DND-41 (cell line): ENCODE results near the gene APLF.
"Not testable (repeated sequence)": the region's sequence is repeated elsewhere in the genome, so short reads cannot be mapped to it uniquely, and the experiment has no call there.

Source experiments
- ATAC-seq: fragments of 200-7000 bp; cut with Tn5 transposase; 3 replicates; pipeline ENCODE4 v1.9.1; 2021; ENCODE audit warnings: low read depth; ENCODE audit not compliant: insufficient read depth
- DNase-seq: peaks from one replicate; pipeline ENCODE4 v3.0.0-alpha.2; 2020
- H2AFZ ChIP-seq: 2 replicates; pipeline ENCODE4 v1.6.0; 2012; ENCODE audit warnings: low read depth, low read length
- H3K27ac ChIP-seq: 2 replicates; pipeline ENCODE4 v1.5.1; 2012; ENCODE audit warnings: low read length, inconsistent platforms
- H3K27me3 ChIP-seq: fragments of 200-600 bp; sonication (generic); 2 replicates; pipeline ENCODE4 v1.6.0; 2012; ENCODE audit warnings: low read length, mild to moderate bottlenecking, inconsistent platforms; ENCODE audit not compliant: insufficient read depth, poor library complexity
- H3K36me3 ChIP-seq: 2 replicates; pipeline ENCODE4 v1.5.1; 2012; ENCODE audit warnings: low read length, inconsistent platforms; ENCODE audit not compliant: insufficient read depth
- H3K4me1 ChIP-seq: 2 replicates; pipeline ENCODE4 v1.5.1; 2012; ENCODE audit warnings: mild to moderate bottlenecking, low read length; ENCODE audit not compliant: insufficient read depth
- H3K4me2 ChIP-seq: 2 replicates; pipeline ENCODE4 v1.6.0; 2012; ENCODE audit warnings: mild to moderate bottlenecking, moderate library complexity, low read length, inconsistent platforms; ENCODE audit not compliant: insufficient read depth
- H3K4me3 ChIP-seq, 2 experiments: fragments of 200-600 bp in 1 of 2; shearing (Covaris generic) in 1 of 2; 2 replicates each; pipeline ENCODE4 v1.5.1; 2012 to 2016; ENCODE audit warnings: inconsistent platforms in 2 of 2, low read length in 2 of 2, mild to moderate bottlenecking in 2 of 2, low read depth in 1 of 2, moderate library complexity in 1 of 2
- H3K79me2 ChIP-seq: 2 replicates; pipeline ENCODE4 v1.6.0; 2012; ENCODE audit warnings: low read length, inconsistent platforms; ENCODE audit not compliant: insufficient read depth
- H3K9ac ChIP-seq: 2 replicates; pipeline ENCODE4 v1.6.0; 2012; ENCODE audit warnings: low read depth, mild to moderate bottlenecking, inconsistent platforms, low read length, moderate library complexity
- H3K9me3 ChIP-seq: 2 replicates; pipeline ENCODE4 v1.5.1; 2012; ENCODE audit warnings: low read length, moderate library complexity, mild to moderate bottlenecking, inconsistent platforms; ENCODE audit not compliant: insufficient read depth, severe bottlenecking
- H4K20me1 ChIP-seq: 2 replicates; pipeline ENCODE4 v1.6.0; 2012; ENCODE audit warnings: low read length; ENCODE audit not compliant: insufficient read depth
- EZH2 ChIP-seq: IDR thresholded peaks from 3 replicates; pipeline ENCODE4 v1.6.1; 2012; ENCODE audit warnings: borderline replicate concordance, low read depth, mild to moderate bottlenecking, moderate library complexity, low read length, inconsistent platforms; ENCODE audit not compliant: severe bottlenecking
- TF ChIP-seq, protein P1 (sequence below): IDR thresholded peaks from 2 replicates; pipeline ENCODE4 v1.5.1; 2012; ENCODE audit warnings: borderline replicate concordance, low read length, moderate library complexity, mild to moderate bottlenecking; ENCODE audit not compliant: poor library complexity, severe bottlenecking; ENCODE audit errors: extremely low read depth

Gene APLF

GRCh38 chr2:68548396-68548795, 81.0 kb downstream of the APLF start:
- Histone ChIP-seq H3K4me3 (no peak overlapping the region), H3K9me3 (no peaks in the 10 kb centered on the region), H3K27me3 (no peaks in the 10 kb centered on the region), H2AFZ (no peak overlapping the region), H3K79me2 (no peaks in the 10 kb centered on the region), H4K20me1 (no peaks in the 10 kb centered on the region), H3K36me3 (no peaks in the 10 kb centered on the region), H3K27ac (no peak overlapping the region), H3K4me1 (no peaks in the 10 kb centered on the region), H3K4me2 (no peak overlapping the region), H3K9ac (no peak overlapping the region)
- no peak for TF ChIP-seq EZH2
- TF ChIP-seq, protein P1, sequence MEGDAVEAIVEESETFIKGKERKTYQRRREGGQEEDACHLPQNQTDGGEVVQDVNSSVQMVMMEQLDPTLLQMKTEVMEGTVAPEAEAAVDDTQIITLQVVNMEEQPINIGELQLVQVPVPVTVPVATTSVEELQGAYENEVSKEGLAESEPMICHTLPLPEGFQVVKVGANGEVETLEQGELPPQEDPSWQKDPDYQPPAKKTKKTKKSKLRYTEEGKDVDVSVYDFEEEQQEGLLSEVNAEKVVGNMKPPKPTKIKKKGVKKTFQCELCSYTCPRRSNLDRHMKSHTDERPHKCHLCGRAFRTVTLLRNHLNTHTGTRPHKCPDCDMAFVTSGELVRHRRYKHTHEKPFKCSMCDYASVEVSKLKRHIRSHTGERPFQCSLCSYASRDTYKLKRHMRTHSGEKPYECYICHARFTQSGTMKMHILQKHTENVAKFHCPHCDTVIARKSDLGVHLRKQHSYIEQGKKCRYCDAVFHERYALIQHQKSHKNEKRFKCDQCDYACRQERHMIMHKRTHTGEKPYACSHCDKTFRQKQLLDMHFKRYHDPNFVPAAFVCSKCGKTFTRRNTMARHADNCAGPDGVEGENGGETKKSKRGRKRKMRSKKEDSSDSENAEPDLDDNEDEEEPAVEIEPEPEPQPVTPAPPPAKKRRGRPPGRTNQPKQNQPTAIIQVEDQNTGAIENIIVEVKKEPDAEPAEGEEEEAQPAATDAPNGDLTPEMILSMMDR = no peak
- ATAC-seq (no peak), DNase-seq (no peak)

DNA sequence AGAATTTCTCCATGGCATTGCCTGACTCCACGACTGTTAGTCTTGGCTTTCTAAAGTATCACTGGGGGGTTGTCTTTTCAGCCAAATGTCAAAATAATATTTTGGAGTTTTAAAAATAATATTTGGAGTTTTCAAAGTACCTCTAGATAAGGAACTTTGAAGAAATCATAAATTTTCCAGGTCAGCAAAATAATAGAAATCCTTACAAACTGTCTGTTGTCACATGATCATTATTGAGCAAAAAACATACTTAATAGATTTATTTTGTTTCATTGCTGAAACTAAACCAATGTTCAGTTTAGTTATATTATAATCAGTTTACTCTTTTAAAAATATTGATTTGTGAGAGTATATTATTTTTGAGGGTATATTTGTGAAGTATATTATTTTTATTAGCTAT, 85.7 kb downstream of the APLF start:
- Histone ChIP-seq H3K9me3 (no peaks in the 10 kb centered on the region), H2AFZ (no peak overlapping the region), H3K27ac (no peak overlapping the region), H3K4me3 (no peak overlapping the region), H3K9ac (no peak overlapping the region), H3K79me2 (no peaks in the 10 kb centered on the region), H3K4me1 (no peaks in the 10 kb centered on the region), H3K27me3 (no peaks in the 10 kb centered on the region), H3K4me2 (no peak overlapping the region), H4K20me1 (no peaks in the 10 kb centered on the region), H3K36me3 (no peaks in the 10 kb centered on the region)
- DNase-seq = no peak
- TF ChIP-seq, protein P1 = no peak
- TF ChIP-seq EZH2 = no peak
- no peak for ATAC-seq

DNA sequence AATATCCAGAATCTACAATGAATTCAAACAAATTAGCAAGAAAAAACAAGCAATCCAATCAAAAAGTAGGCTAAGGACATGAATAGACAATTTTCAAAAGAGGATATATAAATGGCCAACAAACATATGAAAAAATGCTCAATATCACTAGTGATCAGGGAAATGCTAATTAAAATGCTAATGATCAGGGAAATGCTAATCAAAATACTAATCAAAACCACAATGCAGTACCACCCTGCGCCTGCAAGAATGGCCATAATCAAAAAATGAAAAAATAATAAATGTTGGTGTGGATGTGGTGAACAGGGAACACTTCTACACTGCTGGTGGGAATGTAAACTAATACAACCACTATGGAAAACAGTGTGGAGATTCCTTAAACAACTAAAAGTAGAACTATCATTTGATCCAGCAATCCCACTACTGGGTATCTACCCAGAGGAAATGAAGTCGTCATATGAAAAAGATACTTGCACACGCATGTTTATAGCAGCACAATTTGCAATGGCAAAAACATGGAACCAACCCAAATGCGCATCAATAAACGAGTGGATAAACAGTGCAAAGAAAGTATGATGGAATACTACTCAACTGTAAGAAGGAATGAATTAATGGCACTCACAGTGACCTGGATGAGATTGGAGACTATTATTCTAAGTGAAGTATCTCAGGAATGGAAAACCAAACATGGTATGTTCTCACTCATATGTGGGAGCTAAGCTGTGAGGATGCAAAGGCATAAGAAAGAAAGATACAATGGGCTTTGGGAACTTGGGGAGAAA, 88.2 kb downstream of the APLF start:
- H3K9ac ChIP-seq, ATAC-seq, H3K4me1 ChIP-seq, H3K4me2 ChIP-seq, H3K27ac ChIP-seq, H2AFZ ChIP-seq, DNase-seq, H3K9me3 ChIP-seq, H3K27me3 ChIP-seq, H3K79me2 ChIP-seq, H4K20me1 ChIP-seq, H3K4me3 ChIP-seq, H3K36me3 ChIP-seq: not testable (repeated sequence)

DNA sequence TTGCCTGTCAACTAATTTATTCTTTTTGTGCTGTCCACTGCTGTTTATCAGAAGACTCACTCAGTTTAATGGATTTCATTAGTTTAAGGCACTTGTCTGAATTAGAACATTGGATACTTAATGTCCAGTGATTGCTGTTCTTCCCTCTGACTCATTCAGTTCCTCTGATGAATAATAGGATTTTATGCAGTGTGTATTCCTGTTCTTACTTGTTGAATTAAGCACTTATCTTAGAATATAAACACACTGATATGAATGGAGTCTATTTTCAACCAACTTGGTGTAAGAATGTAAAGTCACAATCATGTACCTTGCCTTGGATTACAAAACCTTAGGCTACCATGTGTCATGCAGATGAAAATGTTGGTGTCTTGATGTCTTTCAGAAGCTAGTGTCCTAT, 89.0 kb downstream of the APLF start:
- Histone ChIP-seq H3K36me3 (no peaks in the 10 kb centered on the region), H3K79me2 (no peaks in the 10 kb centered on the region), H3K27ac (no peak overlapping the region), H3K4me2 (no peak overlapping the region), H3K4me3 (no peak overlapping the region), H3K9me3 (no peaks in the 10 kb centered on the region), H2AFZ (no peak overlapping the region), H3K4me1 (no peaks in the 10 kb centered on the region), H3K27me3 (no peaks in the 10 kb centered on the region), H4K20me1 (no peaks in the 10 kb centered on the region), H3K9ac (no peak overlapping the region)
- DNase-seq = no peak
- TF ChIP-seq, protein P1 = no peak
- TF ChIP-seq EZH2 = no peak
- ATAC-seq = no peak
